ENCODE data around the gene MED26. TPM values are rescaled to one million over a fixed set of nuclear protein-coding genes. Genes with fewer than 3 reads are reported as not detected.
A peak's percentile ranks its signal among the peaks of the same experiment; 100 is the strongest.
"Not testable (repeated sequence)": the region's sequence is repeated elsewhere in the genome, so short reads cannot be mapped to it uniquely, and the experiment has no call there.

The MED26 gene, protein sequence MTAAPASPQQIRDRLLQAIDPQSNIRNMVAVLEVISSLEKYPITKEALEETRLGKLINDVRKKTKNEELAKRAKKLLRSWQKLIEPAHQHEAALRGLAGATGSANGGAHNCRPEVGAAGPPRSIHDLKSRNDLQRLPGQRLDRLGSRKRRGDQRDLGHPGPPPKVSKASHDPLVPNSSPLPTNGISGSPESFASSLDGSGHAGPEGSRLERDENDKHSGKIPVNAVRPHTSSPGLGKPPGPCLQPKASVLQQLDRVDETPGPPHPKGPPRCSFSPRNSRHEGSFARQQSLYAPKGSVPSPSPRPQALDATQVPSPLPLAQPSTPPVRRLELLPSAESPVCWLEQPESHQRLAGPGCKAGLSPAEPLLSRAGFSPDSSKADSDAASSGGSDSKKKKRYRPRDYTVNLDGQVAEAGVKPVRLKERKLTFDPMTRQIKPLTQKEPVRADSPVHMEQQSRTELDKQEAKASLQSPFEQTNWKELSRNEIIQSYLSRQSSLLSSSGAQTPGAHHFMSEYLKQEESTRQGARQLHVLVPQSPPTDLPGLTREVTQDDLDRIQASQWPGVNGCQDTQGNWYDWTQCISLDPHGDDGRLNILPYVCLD
- 4.8 and 5.5 TPM in 2 replicates for total RNA-seq (2014; rRNA removed; shearing (Covaris generic))
- 5.9 and 6.9 TPM in 2 replicates for polyA plus RNA-seq (2015; cell fraction: cytosol; rRNA removed)
- 3.8 and 5.0 TPM in 2 replicates for polyA plus RNA-seq (2015; cell fraction: nucleus; rRNA removed)

DNA sequence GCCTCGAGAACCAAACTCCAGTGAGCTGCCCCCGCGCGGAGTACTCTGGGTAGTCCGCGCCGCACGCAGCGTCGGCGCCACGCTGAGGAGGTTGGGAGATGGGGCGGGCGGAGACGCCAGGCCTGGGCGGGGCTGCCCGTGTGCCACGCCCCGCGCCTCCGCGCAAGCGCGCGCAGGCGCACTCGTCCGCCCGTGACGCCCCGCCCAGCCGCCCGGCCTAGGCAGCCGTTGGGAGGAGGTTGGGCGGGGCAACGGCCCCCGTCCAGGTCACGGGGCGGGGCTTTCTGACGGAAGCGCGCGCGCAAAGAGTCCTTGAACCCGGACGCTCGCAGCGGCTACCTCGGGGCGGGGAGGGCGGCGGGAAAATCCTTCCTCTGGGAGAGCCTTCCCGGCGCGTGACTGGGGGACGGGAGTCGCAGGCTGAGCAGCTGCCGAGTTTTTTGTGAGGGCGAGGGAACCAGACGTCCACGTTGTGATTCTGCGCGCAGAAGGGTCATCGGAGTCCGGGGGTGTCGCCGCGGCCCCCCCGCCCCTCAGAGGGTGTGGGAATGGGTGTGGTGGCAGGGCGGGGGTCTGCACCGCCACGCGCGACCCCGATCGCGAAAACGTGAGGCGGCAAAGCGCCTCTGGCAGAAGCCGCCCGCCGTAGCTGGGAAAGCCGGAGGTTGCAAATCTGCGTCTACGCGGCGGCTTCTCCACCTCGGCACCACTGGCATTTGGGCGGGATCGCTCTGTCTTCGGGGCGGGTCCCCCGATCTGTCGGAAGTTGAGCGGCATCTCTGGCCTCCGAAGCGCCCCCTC is at the start of gene MED26:
TSS of gene MED26 (minus strand) at position 22 of the 801 bp plus-strand sequence. CDS start 261 bp downstream, outside the sequence.
- in situ Hi-C loops (cut with HindIII; ENCODE audit: low pct_unique_long_range_greater_than_20kb, low sequenced_read_pairs): no loop called here
- DNase-seq (ENCODE audit: low read depth, low spot score): peak; percentile 87

DNA sequence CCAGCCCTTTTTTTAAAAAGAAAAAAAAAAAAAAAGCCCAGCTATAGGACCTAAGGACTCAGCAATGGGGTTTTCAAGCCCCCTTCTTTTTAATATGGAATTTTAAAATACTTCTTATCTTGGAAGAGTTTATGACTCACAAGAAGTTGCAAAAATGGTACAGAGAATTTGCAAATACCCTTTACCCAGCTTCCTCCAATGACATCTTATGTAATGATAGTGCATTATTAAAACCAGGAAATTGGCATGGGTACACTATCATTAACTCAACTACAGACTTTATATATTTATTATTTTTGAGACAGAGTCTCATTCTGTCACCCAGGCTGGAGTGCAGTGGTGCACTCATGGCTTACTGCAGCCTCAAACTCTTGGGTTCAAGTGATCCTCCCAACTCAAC is 49.1 kb upstream of the MED26 start:
- DNase-seq (ENCODE audit: low read depth, low spot score): no peak
- in situ Hi-C loops (cut with HindIII; ENCODE audit: low pct_unique_long_range_greater_than_20kb, low sequenced_read_pairs): no loop called here

DNA sequence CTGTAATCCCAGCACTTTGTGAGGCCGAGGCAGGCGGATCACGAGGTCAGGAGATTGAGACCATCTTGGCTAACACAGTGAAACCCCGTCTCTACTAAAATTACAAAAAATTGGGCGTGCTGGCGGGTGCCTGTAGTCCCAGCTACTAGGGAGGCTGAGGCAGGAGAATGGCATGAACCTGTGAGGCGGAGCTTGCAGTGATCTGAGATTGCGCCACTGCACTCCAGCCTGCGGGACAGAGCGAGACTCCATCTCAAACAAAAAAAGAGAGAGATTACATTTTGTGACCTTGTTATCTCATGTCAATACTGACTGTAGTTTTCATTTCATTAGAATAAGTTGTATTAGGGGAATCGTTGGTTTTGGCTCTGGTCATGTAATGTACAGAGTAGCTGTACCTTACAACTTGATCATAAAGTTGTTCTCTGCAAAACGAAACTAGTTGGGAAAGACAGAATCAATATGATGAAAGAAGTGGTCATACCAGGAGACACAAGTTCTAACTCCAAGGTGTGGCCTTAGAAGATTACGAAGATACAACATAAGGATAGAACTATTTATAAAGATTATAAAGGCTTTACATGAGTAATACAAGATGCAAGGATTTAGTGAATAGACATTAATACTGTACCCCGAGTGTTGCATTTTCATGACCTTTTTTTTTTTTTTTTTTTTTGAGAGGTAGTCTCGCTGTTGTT is 48.2 kb upstream of the MED26 start:
- in situ Hi-C loops (cut with HindIII; ENCODE audit: low pct_unique_long_range_greater_than_20kb, low sequenced_read_pairs): no loop called here

DNA sequence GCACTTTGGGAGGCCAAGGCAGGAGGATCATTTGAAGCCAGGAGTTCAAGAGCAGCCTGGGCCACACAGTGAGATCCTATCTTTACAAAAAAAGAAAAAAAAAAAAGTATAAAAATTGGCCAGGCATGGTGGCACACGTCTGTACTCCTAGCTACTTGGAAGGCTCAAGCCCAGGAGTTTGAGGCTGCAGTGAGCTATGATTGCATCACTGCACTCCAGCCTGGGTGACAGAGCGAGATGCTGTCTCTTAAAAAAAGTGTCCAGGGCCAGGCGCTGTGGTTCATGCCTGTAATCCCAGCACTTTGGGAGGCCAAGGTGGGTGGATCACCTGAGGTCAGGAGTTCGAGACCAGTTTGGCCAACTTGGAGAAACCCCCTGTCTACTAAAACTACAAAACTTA is 45.8 kb upstream of the MED26 start:
- in situ Hi-C loops (cut with HindIII; ENCODE audit: low pct_unique_long_range_greater_than_20kb, low sequenced_read_pairs); DNase-seq (ENCODE audit: low read depth, low spot score): not testable (repeated sequence)

More for the DNA sequence above, 48.2 kb upstream of the MED26 start:
- no peak for DNase-seq (ENCODE audit: low read depth, low spot score)

DNA sequence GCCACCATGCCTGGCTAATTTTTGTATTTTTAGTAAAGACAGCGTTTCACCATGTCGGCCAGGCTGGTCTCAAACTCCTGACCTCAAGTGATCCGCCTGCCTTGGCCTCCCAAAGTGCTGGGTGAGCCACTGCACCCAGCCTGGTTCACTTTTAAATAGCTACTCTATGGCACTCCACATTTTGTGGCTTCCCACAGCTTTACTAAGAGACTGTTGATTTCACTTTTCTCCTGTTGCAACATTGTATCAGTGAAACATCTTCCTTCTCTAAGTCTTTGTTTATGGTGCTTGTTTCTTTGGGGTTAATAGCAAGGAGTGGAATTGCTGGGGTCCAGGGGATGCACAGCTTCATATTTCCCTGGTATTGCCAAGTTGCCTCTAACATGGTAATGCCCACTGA is 45.2 kb upstream of the MED26 start:
- in situ Hi-C loops (cut with HindIII; ENCODE audit: low pct_unique_long_range_greater_than_20kb, low sequenced_read_pairs): no loop called here
- DNase-seq (ENCODE audit: low read depth, low spot score): no peak

DNA sequence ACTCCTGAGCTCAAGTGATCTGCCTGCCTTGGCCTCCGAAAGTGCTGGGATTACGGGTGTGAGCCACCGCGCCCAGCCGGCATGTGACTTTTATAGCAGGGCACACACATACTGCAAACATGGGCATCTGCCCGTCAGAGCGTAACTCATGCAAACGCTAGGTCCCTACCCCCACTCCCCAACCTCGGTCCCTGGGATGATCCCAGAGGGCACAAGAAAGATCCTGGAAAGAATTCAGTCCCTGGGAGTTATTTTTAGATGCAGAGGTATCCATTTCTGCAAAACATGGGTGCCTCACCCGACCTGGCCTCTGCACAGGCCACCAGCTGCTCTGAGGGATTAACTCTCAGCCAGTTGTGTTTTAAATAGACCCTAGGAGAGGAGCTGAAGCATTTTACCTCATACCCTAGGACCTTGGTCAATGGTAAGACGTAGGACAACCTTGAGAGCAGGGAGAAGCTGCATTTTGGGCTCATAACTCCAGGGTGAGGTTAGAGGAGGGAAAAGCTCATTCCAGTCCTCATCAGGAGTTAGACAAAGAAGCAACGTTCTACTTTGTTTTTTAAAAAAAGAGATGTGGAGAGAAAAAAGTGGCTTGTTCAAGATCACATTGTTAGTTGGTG is 43.8 kb upstream of the MED26 start:
- no peak for DNase-seq (ENCODE audit: low read depth, low spot score)
- in situ Hi-C loops (cut with HindIII; ENCODE audit: low pct_unique_long_range_greater_than_20kb, low sequenced_read_pairs): no loop called here

DNA sequence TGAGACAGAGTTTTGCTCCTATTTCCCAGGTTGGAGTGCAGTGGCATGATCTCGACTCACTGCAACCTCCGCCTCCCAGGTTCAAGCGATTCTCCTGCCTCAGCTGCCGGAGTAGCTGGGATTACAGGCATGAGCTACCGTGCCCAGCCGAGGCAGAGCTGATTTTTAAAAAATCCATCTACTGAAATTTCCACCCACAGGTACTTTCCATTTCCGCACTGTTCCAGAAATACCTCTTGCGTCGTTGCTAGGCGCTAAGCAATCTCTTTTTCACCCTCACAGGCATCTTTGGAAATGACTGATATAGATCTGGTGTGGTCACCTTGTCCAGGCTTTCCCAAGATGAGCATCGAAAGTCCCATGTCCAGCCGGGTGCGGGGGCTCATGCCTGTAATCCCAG is 42.3 kb upstream of the MED26 start:
- DNase-seq (ENCODE audit: low read depth, low spot score): no peak
- in situ Hi-C loops (cut with HindIII; ENCODE audit: low pct_unique_long_range_greater_than_20kb, low sequenced_read_pairs): no loop called here

DNA sequence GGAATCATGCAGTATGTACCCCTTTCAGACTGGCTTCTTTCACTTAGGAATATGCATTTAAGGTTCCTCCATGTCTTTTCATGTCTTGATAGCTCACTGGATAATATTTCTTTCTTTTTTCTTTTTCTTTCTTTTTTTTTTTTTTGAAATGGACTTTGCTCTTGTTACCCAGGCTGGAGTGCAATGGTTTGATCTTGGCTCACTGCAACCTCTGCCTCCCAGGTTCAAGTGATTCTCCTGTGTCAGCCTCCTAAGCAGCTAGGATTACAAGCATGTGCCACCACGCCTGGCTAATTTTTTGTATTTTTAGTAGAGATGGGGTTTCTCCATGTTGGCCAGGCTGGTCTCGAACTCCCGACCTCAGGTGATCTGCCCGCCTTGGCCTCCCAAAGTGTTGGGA is 40.7 kb upstream of the MED26 start:
- DNase-seq (ENCODE audit: low read depth, low spot score); in situ Hi-C loops (cut with HindIII; ENCODE audit: low pct_unique_long_range_greater_than_20kb, low sequenced_read_pairs): not testable (repeated sequence)

DNA sequence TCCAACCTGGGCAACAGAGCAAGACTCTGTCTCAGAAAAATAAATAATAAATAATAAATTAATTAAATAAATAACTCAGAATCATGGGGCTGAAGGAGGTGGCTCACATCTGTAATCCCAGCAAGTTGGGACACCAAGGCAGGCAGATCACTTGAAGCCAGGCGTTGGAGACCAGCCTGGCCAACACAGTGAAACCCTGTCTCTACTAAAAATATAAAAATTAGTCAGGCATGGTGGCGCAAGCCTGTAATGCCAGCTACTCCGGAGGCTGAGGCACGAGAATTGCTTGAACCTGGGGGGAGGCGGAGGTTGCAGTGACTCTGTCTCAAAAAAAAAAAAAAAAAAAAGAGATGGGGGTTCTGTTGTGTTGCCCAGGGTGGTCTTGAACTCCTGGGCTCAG is 40.2 kb upstream of the MED26 start:
- no peak for DNase-seq (ENCODE audit: low read depth, low spot score)
- in situ Hi-C loops (cut with HindIII; ENCODE audit: low pct_unique_long_range_greater_than_20kb, low sequenced_read_pairs): no loop called here

DNA sequence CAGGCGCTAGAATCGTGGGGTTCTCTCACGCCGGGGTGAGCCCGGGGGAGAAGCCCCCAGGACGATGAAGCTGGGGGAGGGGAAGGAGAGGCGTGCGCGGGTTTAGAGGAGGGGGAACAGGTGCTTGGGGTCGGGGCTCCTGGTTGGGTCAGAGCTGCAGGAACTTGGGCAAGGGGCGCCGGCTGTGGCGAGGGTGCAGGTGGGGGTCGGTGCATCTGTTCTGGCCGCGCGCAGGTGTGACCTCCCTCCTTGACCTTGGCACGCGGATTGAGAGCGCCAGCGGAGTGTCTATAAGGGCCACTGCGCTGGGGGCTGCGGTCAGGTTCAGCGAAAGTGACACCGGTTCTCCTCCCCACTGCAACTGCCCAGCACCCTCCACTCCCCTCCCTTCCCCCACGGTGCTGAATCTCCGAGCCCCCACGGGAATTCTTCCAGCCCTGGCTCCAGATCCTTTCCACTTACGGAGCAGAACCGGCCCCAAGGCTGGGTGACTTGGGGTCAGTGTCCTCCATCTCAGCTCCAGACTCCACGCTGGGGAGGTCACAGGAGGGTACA is 33.6 kb upstream of the MED26 start:
- in situ Hi-C loops (cut with HindIII; ENCODE audit: low pct_unique_long_range_greater_than_20kb, low sequenced_read_pairs): no loop called here
- DNase-seq (ENCODE audit: low read depth, low spot score): no peak

DNA sequence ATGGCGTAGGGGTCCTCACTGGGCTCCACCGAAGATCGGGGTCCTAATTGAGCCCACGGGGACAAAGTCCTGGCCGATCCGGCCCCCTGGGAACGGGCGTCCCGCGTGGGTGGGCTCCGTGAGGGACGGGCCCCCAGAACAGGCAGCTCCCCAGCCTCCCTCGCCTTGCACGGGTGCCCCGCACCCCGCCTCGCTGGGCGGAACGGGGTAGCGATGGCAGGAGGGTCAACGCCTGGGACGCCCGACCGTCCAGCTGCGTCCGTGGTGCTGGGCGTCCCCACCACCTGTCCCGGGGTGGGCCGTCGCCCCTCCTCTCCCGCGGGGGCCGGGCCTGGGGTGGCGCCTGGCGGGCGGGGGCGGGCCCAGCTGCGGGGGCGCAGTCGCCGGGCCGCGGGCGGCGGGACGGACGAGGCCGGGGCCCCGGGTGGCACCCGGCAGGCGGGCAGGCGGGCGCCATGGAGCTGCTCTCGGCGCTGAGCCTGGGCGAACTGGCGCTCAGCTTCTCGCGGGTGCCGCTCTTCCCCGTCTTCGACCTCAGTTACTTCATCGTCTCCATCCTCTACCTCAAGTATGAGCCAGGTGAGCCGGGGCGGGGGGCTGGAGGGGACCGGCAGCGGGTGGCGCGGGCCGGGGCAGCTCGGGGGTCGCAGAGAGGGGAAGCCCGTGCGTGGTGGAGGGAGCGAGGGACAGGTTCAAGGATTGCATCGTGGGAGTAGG is 32.9 kb upstream of the MED26 start, which contains the start of gene TMEM38A:
TSS of gene TMEM38A (plus strand) at position 377 of the 717 bp plus-strand sequence. CDS start at position 456, 79 bp downstream.
- DNase-seq (ENCODE audit: low read depth, low spot score): no peak
- in situ Hi-C loops (cut with HindIII; ENCODE audit: low pct_unique_long_range_greater_than_20kb, low sequenced_read_pairs): no loop called here

DNA sequence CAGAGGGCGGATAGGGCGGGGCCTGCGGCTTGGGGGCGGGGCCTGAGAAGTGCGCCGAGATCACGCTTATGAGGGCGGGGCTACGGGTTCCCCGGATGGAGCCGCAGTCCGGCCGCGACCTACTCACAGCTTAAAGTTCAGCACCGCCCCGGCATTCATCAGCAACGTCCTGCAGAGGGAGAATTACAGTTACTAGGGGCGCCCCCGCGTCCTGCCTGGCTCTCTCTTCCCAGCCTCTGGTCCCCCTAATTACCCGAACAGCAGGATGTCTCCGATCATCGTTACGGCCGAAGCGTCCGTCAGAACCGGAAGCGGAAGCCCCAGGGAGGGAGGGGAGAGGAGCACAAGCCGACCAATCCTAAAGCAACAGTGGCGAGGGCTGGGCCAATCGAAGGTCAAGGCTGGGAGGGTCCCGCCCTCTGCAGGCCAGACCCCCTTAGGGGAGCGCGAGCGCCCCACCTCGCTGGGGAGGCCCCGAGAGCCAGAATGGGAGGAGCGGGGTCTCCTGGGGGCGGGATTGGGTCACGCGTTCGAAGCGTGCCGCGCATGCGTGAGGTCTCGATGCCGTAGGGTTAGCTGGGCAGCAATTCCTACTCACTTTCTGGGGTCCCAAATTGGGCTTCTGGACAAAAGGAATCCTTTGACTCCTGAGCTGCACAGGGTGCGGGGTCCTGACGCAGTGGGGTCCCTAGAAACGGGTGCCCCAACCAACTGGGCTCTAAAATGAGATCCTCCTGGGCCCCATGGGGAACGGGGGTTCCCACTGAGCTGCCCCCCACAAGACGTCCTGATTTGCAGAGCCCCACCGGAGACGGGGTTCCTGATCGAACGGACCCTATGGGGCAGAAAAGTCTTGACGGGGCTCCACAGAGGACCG is 32.1 kb upstream of the MED26 start, which contains the start of gene SMIM7:
TSS of gene SMIM7 (minus strand) at position 313 of the 877 bp plus-strand sequence. CDS start at position 279, 34 bp downstream.
- peak; percentile 96 for DNase-seq (ENCODE audit: low read depth, low spot score)
- in situ Hi-C loops (cut with HindIII; ENCODE audit: low pct_unique_long_range_greater_than_20kb, low sequenced_read_pairs): no loop called here

DNA sequence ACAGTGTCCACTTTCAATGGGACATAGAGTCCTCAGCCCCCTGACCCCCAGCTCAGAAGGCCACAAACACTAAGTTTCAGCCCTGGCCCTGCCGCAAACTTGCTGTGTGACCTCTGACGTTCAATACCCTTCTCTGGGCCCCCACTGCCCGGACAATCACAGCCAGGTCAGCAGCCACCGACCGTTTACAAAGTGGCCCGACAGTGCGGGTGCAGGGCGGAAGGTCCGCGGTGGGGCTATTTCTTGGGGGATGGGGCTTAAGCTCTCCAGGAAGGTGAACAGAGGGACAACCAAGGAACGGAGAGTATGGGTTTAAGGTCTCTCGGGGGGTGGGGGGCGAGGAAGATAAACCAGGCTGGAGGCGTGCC is 31.4 kb upstream of the MED26 start:
- in situ Hi-C loops (cut with HindIII; ENCODE audit: low pct_unique_long_range_greater_than_20kb, low sequenced_read_pairs): no loop called here

DNA sequence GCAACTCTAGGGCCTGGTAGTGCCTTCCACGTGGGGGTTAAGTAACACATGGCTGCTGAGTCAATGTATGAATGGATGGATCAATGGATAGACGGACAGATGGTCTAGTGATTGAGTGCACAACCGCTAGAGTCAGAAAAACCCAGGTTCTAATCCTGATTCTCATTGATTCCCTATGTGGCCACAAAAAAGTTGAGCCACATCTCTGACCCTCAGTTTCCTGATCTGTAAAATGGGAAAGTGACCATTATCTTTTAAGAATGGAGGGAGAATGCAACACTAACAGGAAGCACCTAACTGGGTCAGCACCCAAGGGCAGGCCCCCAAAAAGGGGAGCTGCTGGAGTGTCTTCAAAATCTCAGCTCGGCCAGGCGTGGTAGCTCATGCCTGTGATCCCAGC is 29.4 kb upstream of the MED26 start:
- in situ Hi-C loops (cut with HindIII; ENCODE audit: low pct_unique_long_range_greater_than_20kb, low sequenced_read_pairs): no loop called here
- DNase-seq (ENCODE audit: low read depth, low spot score): no peak

More for the DNA sequence above, 31.4 kb upstream of the MED26 start:
- DNase-seq (ENCODE audit: low read depth, low spot score): no peak

DNA sequence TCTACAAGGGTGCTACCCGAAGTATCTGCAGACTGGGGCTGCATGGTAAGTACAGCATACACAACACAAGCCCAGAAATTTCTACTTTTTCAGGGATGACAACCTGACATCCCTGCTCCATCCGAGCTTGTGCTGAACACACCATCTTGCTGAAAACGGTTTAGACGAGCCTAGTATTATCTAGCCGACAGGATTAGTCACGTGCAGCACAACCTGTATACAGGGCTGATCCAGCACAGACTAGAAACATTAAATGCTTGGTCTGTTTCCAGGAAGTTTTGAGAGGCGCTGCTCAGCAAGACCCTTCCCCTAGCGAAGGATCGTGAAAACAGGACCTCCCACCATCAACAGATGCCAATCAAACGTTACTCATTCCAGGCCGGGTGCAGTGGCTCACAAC is 27.7 kb upstream of the MED26 start:
- in situ Hi-C loops (cut with HindIII; ENCODE audit: low pct_unique_long_range_greater_than_20kb, low sequenced_read_pairs): no loop called here
- DNase-seq (ENCODE audit: low read depth, low spot score): no peak

Measured in SK-MEL-5 (cell line).